Muscle of leg (tissue), 11 donors: ENCODE data around the gene SIN3A. TPM values are rescaled to one million over a fixed set of nuclear protein-coding genes. Genes with fewer than 3 reads are reported as not detected.
A peak's percentile ranks its signal among the peaks of the same experiment; 100 is the strongest.
"Not testable (repeated sequence)": the region's sequence is repeated elsewhere in the genome, so short reads cannot be mapped to it uniquely, and the experiment has no call there.

Source experiments
- DNase-seq: peaks from one replicate; pipeline ENCODE4 v3.0.0; 2013
- H3K27ac ChIP-seq: one replicate; pipeline ENCODE4 v1.5.1; 2013; ENCODE audit warnings: mild to moderate bottlenecking, low read length, control low read depth
- H3K27me3 ChIP-seq: one replicate; pipeline ENCODE4 v1.6.1; 2013; ENCODE audit warnings: low read length; ENCODE audit not compliant: control insufficient read depth, insufficient read depth
- H3K36me3 ChIP-seq: one replicate; pipeline ENCODE4 v1.6.1; 2013; ENCODE audit warnings: low read length; ENCODE audit not compliant: control insufficient read depth, insufficient read depth
- H3K4me1 ChIP-seq: one replicate; pipeline ENCODE4 v1.6.1; 2013; ENCODE audit warnings: low read length; ENCODE audit not compliant: control insufficient read depth, insufficient read depth
- H3K4me3 ChIP-seq: one replicate; pipeline ENCODE4 v1.5.1; 2013; ENCODE audit warnings: low read length, control low read depth
- H3K9me3 ChIP-seq: replicated peaks from 2 replicates; pipeline ENCODE4 v1.6.1; 2013; ENCODE audit warnings: low read depth, low read length; ENCODE audit not compliant: control insufficient read depth
- WGBS: methylation state at CpG from one replicate; pipeline ENCODE4 v1.1.5; 2013; ENCODE audit warnings: missing lambda C conversion rate; ENCODE audit not compliant: insufficient coverage; 5-methylcytosine and 5-hydroxymethylcytosine counted together
- polyA plus RNA-seq, 8 donors: library from polyadenylated mRNA; unstranded; fragments of 120-200 nt; gene quantifications; one replicate each; pipeline versions ENCODE4 v1.2.1 to v1.2.3, GENCODE V29; 2013; ENCODE audit warnings: inconsistent platforms in 1 of 8, low replicate concordance in 1 of 8; ENCODE audit not compliant: insufficient read length in 8 of 8, insufficient read depth in 1 of 8
- total RNA-seq: library from RNA; stranded (reverse); fragments of 120-200 nt; gene quantifications from one replicate; pipeline ENCODE4 v1.2.4, GENCODE V29; 2013

The SIN3A gene
- total and polyA plus RNA-seq, 9 donors = 21.8 to 36.6 (median 30.2) TPM

DNA sequence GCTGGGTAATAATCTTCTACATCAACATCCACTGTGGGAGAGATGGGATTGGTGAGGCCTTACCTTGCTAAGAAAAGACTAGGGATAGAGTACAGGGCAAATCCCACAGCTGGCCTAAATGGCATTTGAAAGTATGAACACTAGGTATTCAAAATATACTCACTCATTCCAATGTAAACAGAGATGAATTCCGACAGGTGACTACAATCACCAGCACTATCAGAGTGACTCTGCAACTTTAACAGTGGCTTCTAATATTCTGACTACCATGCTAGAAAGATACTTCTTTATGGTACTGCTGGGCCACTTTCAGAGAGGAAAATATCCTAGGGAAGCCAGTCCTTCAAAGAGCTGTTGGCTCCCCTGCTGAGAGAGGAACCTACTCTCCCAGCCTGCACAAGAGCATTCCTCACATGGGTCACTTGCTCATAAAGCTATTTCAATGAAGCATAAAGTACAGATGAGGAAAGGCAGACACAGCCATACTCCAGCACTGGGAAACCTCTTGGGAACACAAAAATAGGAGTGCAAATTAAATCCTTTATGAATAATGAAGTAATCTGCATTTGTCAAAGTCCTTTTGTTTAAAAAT lies 61.6 kb downstream of the SIN3A start:
- Histone ChIP-seq H3K27me3 (no peaks in the 10 kb centered on the region), H3K4me3 (no peak overlapping the region), H3K36me3 (peaks cover 78% of the 10 kb centered on the region), H3K4me1 (no peaks in the 10 kb centered on the region), H3K9me3 (no peaks in the 10 kb centered on the region), H3K27ac (no peak overlapping the region)
- DNase-seq = no peak
- no CpG with 5 or more reads among the region's 1 CpG for whole genome bisulfite sequencing

DNA sequence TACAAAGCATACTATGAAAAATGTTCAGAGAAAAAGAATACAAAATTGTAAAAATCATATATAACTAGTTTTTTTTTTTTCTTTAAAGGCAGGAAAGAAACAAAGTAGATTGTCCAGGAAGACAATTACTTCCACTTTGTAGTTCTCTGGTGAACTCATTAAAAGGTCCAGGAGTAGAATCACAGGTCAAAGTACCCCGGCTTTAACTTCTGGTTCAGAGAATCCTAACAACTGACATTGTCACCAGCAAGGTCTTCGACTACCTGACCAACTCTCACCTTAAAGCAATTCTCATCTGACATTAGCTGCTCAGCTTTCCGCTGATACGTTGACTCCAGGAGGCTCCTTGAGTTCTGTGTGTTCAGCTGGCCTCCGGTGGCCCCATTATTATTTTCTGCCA lies 67.5 kb downstream of the SIN3A start:
- not testable (repeated sequence) for H3K27me3 ChIP-seq, H3K4me1 ChIP-seq, DNase-seq, H3K27ac ChIP-seq, H3K4me3 ChIP-seq, H3K9me3 ChIP-seq
- peaks cover 62% of the 10 kb centered on the region for H3K36me3 ChIP-seq
- WGBS = 91% methylated on average over 5 of the region's 5 CpGs

GRCh38 chr15:75380773-75381172 lies 70.7 kb downstream of the SIN3A start:
- Histone ChIP-seq H3K27me3 (no peaks in the 10 kb centered on the region), H3K36me3 (peaks cover 43% of the 10 kb centered on the region), H3K4me1 (no peaks in the 10 kb centered on the region), H3K27ac (no peak overlapping the region), H3K4me3 (no peak overlapping the region), H3K9me3 (no peaks in the 10 kb centered on the region)
- DNase-seq = no peak
- 100% methylated on average over 1 of the region's 4 CpGs for WGBS

DNA sequence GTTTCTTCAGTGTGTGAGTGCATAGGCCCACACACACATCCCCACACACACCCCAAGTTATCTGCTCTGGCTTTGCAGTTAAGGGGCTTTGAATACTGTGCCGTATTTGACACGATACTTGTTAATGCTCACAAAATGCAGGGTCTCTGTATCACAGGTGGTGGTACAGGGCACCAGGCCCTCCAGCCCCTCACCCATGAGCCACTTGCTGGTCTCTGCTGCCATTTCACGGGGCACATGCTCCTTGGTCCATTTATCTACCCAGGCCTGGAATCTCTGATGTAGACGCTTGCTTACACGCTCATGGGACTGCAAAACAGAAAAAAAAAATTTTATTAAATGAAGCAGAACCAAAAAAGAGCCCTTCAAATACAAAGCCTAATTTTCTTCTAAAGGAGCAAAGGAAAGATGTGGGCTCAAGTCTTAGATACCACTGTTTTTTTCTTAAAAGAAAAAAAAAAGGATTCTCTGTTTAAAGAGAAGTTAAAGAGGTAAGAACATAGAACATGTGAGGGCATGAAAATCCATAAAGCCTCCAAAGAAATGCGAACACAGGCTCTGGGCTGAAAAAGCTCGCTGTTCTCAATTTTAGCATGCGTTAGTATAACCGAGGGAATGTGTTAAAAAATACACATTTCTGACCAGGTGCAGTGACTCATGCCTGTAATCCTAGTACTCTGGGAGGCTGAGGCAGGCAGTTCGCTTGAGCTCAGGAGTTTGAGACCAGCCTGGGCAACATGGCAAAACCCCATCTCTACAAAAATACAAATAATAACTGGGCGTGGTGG lies 79.4 kb downstream of the SIN3A start:
- H3K4me3 ChIP-seq = no peak overlapping the region
- no peak overlapping the region for H3K27ac ChIP-seq
- H3K9me3 ChIP-seq = no peaks in the 10 kb centered on the region
- no peak for DNase-seq
- H3K27me3 ChIP-seq = no peaks in the 10 kb centered on the region
- H3K4me1 ChIP-seq = peaks cover 18% of the 10 kb centered on the region
- 90% methylated on average over 4 of the region's 11 CpGs for WGBS
- H3K36me3 ChIP-seq = peaks cover 60% of the 10 kb centered on the region

DNA sequence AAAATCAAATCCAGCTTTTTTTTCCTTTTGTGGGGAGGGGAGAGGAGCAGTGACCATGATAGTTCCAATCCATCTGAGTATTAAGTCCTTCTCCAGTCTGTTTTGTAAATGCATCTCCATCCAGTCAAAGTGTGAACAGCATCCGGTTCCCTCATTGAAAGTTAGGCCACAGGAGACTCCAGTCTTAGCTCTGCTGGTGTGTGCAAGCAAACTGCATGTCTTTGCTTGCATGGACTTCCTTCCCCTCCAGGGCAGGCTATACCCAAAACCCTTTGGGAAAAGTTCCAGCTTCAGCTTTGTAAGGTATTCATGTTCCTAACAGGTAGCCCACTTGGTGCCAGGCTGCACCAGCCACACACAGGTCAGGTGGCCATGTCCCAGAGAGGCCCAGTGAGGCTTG lies 80.0 kb downstream of the SIN3A start:
- Histone ChIP-seq H3K4me1 (peaks cover 18% of the 10 kb centered on the region), H3K4me3 (no peak overlapping the region), H3K9me3 (no peaks in the 10 kb centered on the region), H3K27ac (no peak overlapping the region), H3K27me3 (no peaks in the 10 kb centered on the region), H3K36me3 (peaks cover 62% of the 10 kb centered on the region)
- DNase-seq = no peak
- WGBS = 86% methylated on average over 1 of the region's 1 CpG

DNA sequence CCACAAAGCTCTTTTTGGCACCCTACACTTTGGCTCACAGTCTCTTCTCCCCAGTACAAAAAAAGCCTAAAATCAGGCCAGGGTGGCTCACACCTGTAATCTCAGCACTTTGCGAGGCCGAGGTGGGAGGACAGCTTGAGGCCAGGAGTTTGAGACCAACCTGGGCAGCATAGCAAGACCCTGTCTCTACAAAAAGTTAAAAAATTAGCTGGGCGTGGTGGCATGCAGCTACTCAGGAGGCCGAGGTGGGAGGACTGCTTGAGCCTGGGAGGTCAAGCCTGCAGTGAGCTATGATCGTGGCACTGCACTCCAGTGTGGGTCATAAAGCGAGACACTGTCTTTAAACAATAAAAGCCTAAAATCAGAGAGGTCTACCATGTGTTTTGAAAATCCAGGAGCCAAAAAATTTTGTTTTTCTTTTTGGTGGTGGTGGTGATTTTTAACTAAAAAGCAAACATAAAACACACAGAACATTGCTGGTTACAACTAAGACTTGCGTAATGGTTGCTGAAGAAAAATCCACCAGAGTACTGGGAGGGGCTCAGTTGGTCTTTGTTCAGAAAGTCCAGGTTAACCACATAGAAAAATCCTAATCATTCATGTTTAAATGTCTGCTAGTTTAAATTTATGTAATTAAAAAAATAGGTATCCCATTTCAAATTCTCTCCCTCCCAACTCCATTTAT lies 81.5 kb downstream of the SIN3A start:
- Histone ChIP-seq H3K4me3 (no peak overlapping the region), H3K27ac (peak overlapping the region; percentile 97), H3K4me1 (peaks cover 18% of the 10 kb centered on the region), H3K9me3 (no peaks in the 10 kb centered on the region), H3K27me3 (no peaks in the 10 kb centered on the region), H3K36me3 (peaks cover 65% of the 10 kb centered on the region)
- DNase-seq = no peak
- 94% methylated on average over 5 of the region's 7 CpGs for WGBS

- Histone ChIP-seq H3K4me3 (peak overlapping the region; percentile 89), H3K27ac (peak overlapping the region; percentile 97), H3K9me3 (no peaks in the 10 kb centered on the region), H3K4me1 (peaks cover 18% of the 10 kb centered on the region), H3K27me3 (no peaks in the 10 kb centered on the region), H3K36me3 (peaks cover 66% of the 10 kb centered on the region)
- no peak for DNase-seq
- 3% methylated on average over 17 of the region's 23 CpGs for WGBS
Measured at GRCh38 chr15:75368689-75369239, 82.7 kb downstream of the SIN3A start.

- Histone ChIP-seq H3K27ac (peak within 1 kb of the TSS; percentile 97), H3K4me1 (peaks cover 18% of the 10 kb centered on the region), H3K9me3 (no peaks in the 10 kb centered on the region), H3K36me3 (peaks cover 65% of the 10 kb centered on the region), H3K27me3 (no peaks in the 10 kb centered on the region), H3K4me3 (peak within 1 kb of the TSS; percentile 89)
- peak; percentile 97 for DNase-seq
- WGBS = under 1% methylated on average over 67 of the region's 67 CpGs
Measured at GRCh38 chr15:75367913-75368688, 83.4 kb downstream of the SIN3A start, which contains the start of gene MAN2C1. MAN2C1 (minus strand) TSS chr15:75368607; CDS start chr15:75368583, 24 bp downstream.

- Histone ChIP-seq H3K9me3 (no peaks in the 10 kb centered on the region), H3K36me3 (peaks cover 66% of the 10 kb centered on the region), H3K27me3 (no peaks in the 10 kb centered on the region), H3K4me1 (peaks cover 18% of the 10 kb centered on the region), H3K4me3 (peak overlapping the region; percentile 89), H3K27ac (peak overlapping the region; percentile 97)
- DNase-seq = no peak
- whole genome bisulfite sequencing = 18% methylated on average over 5 of the region's 7 CpGs
Measured at GRCh38 chr15:75367406-75367912, 84.0 kb downstream of the SIN3A start.
